ENCODE results near the gene C17orf113. TPM values are rescaled to one million over a fixed set of nuclear protein-coding genes. Genes with fewer than 3 reads are reported as not detected.
"Not testable (repeated sequence)": the region's sequence is repeated elsewhere in the genome, so short reads cannot be mapped to it uniquely, and the experiment has no call there.

The C17orf113 gene
- total RNA-seq, 4 donors from 2014 or later = 0.60 to 2.3 (median 1.4) TPM

GRCh38 chr17:42025936-42026335, 24.5 kb downstream of the C17orf113 start:
- TF ChIP-seq POLR2AphosphoS5 (IDR thresholded peaks at IDR 0.05) = no peak
- no peak for TF ChIP-seq EP300 (IDR thresholded peaks at IDR 0.05)
- TF ChIP-seq POLR2A (IDR thresholded peaks at IDR 0.05) = no peak
- TF ChIP-seq CTCF (IDR thresholded peaks at IDR 0.05) = no peak
- WGBS = 94% methylated on average over 3 of the region's 3 CpGs

GRCh38 chr17:42025191-42025579, 25.2 kb downstream of the C17orf113 start:
- H3K27ac ChIP-seq = no peak overlapping the region

More at GRCh38 chr17:42025936-42026335, 24.5 kb downstream of the C17orf113 start:
- Histone ChIP-seq H3K36me3 (peaks cover 24% of the 10 kb centered on the region), H3K9me3 (no peaks in the 10 kb centered on the region), H3K4me3 (no peak overlapping the region), H3K4me1 (peaks cover 26% of the 10 kb centered on the region), H3K27me3 (no peaks in the 10 kb centered on the region), H3K27ac (no peak overlapping the region)
- DNase-seq (ENCODE audit: low spot score in 2 of 2) = no peak

GRCh38 chr17:42023524-42024349, 26.7 kb downstream of the C17orf113 start:
- no peak for DNase-seq (ENCODE audit: low spot score in 2 of 2)
- no peak overlapping the region for H3K4me3 ChIP-seq
- peak overlapping the region; percentile 18 for H3K27ac ChIP-seq
- 59% methylated on average over 14 of the region's 15 CpGs for WGBS
- H3K9me3 ChIP-seq = no peaks in the 10 kb centered on the region
- H3K27me3 ChIP-seq = no peaks in the 10 kb centered on the region
- TF ChIP-seq EP300 (IDR thresholded peaks at IDR 0.05) (no peak), CTCF (IDR thresholded peaks at IDR 0.05) (no peak), POLR2A (IDR thresholded peaks at IDR 0.05) (no peak), POLR2AphosphoS5 (IDR thresholded peaks at IDR 0.05) (no peak)
- peaks cover 24% of the 10 kb centered on the region for H3K36me3 ChIP-seq
- H3K4me1 ChIP-seq = peaks cover 37% of the 10 kb centered on the region

More at GRCh38 chr17:42025191-42025579, 25.2 kb downstream of the C17orf113 start:
- WGBS = 62% methylated on average over 8 of the region's 8 CpGs
- no peak overlapping the region for H3K4me3 ChIP-seq
- DNase-seq (ENCODE audit: low spot score in 2 of 2) = no peak
- TF ChIP-seq EP300 (IDR thresholded peaks at IDR 0.05) (no peak), CTCF (IDR thresholded peaks at IDR 0.05) (no peak), POLR2AphosphoS5 (IDR thresholded peaks at IDR 0.05) (no peak), POLR2A (IDR thresholded peaks at IDR 0.05) (no peak)
- no peaks in the 10 kb centered on the region for H3K9me3 ChIP-seq
- peaks cover 33% of the 10 kb centered on the region for H3K4me1 ChIP-seq
- no peaks in the 10 kb centered on the region for H3K27me3 ChIP-seq
- peaks cover 24% of the 10 kb centered on the region for H3K36me3 ChIP-seq

- peaks cover 24% of the 10 kb centered on the region for H3K36me3 ChIP-seq
- WGBS = 78% methylated on average over 8 of the region's 8 CpGs
- not testable (repeated sequence) for DNase-seq (ENCODE audit: low spot score in 2 of 2); H3K27ac ChIP-seq; H3K9me3 ChIP-seq; H3K27me3 ChIP-seq
- H3K4me3 ChIP-seq = peak overlapping the region; percentile 96
- peaks cover 55% of the 10 kb centered on the region for H3K4me1 ChIP-seq
Measured at GRCh38 chr17:42020845-42021244, 29.6 kb downstream of the C17orf113 start.

GRCh38 chr17:42019509-42020404, 30.6 kb downstream of the C17orf113 start, which contains the start of gene NKIRAS2:
Gene NKIRAS2 (plus strand): TSS chr17:42020090. CDS start chr17:42021578, 1,488 bp downstream.
- Histone ChIP-seq H3K27me3 (no peaks in the 10 kb centered on the region), H3K4me3 (peak within 1 kb of the TSS; percentile 96), H3K9me3 (no peaks in the 10 kb centered on the region), H3K27ac (peak within 1 kb of the TSS; percentile 82), H3K36me3 (peaks cover 24% of the 10 kb centered on the region), H3K4me1 (peaks cover 59% of the 10 kb centered on the region)
- WGBS = 19% methylated on average over 15 of the region's 49 CpGs
- DNase-seq (ENCODE audit: low spot score in 2 of 2) = peak; percentile 97 to 98
- TF ChIP-seq POLR2AphosphoS5 (IDR thresholded peaks at IDR 0.05) = peak in 1 of 3 donors; percentile 35
- TF ChIP-seq POLR2A (IDR thresholded peaks at IDR 0.05) = peak in 1 of 2 donors; percentile 75
- no peak for TF ChIP-seq EP300 (IDR thresholded peaks at IDR 0.05)
- TF ChIP-seq CTCF (IDR thresholded peaks at IDR 0.05) = peak; percentile 94 to 98

Measured in suprapubic skin (tissue), 4 donors.